ENCODE data around the gene ERBB3.

- no peak for TF ChIP-seq CTCF (IDR thresholded peaks at IDR 0.05; ENCODE audit: insufficient read depth, low read length, poor library complexity, severe bottlenecking)
- TF ChIP-seq EZH2phosphoT487 (conservative IDR thresholded peaks at IDR 0.05; ENCODE audit: low read length), result no peak
These were observed 62.2 kb downstream of the ERBB3 start for GRCh38 chr12:56141946-56142784.

Data from SU-DHL-6 (cell line).